Effector memory CD4-positive, alpha-beta T cell (primary cell): ENCODE data around the gene NUBPL.
"Not testable (repeated sequence)": the region's sequence is repeated elsewhere in the genome, so short reads cannot be mapped to it uniquely, and the experiment has no call there.

ENCODE experiments used
- DNase-seq, 3 donors: peaks; one replicate each; pipeline ENCODE4 v3.0.0-alpha.2; 2020
- H3K27ac ChIP-seq: 2 replicates; pipeline ENCODE4 v1.7.0; 2013; ENCODE audit warnings: mild to moderate bottlenecking, low read length, moderate library complexity; ENCODE audit not compliant: insufficient read depth, poor library complexity, severe bottlenecking
- H3K27me3 ChIP-seq: replicated peaks from 2 replicates; pipeline ENCODE4 v1.7.0; 2013; ENCODE audit warnings: mild to moderate bottlenecking, low read length; ENCODE audit not compliant: insufficient read depth, control insufficient read depth, poor library complexity, severe bottlenecking
- H3K36me3 ChIP-seq: 2 replicates; pipeline ENCODE4 v1.7.0; 2013; ENCODE audit warnings: mild to moderate bottlenecking, low read length, moderate library complexity; ENCODE audit not compliant: control insufficient read depth, insufficient read depth
- H3K4me1 ChIP-seq: 2 replicates; pipeline ENCODE4 v1.7.0; 2013; ENCODE audit warnings: low read length, mild to moderate bottlenecking; ENCODE audit not compliant: control insufficient read depth, insufficient read depth, poor library complexity, severe bottlenecking
- H3K4me3 ChIP-seq: 2 replicates; pipeline ENCODE4 v1.7.0; 2013; ENCODE audit warnings: low read length, low read depth, mild to moderate bottlenecking; ENCODE audit not compliant: insufficient read depth, poor library complexity, severe bottlenecking
- H3K9me3 ChIP-seq: 2 replicates; pipeline ENCODE4 v1.7.0; 2013; ENCODE audit warnings: mild to moderate bottlenecking, low read length, moderate library complexity; ENCODE audit not compliant: control insufficient read depth

Gene NUBPL

DNA sequence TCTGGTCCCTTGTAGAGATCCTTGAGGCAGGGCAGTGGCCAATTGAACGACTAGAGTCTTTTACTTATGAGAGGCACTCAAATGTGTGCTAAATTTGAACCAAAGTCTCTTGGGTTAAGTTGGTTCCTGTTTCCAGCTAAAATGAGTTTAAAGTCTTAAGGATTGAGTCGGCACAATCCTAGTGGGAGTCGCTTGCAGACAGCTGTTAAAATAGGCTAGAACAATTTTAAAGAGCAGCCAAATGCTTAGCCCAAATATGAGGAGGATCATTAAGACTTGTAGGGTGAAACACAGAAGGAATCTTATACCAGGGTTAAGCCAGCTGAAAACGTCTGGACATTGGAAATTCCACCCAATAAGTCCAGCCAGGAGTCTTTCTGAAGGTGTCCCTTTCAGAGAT lies 216.1 kb downstream of the NUBPL start:
- H3K36me3 ChIP-seq = no peaks in the 10 kb centered on the region
- no peaks in the 10 kb centered on the region for H3K27me3 ChIP-seq
- no peak overlapping the region for H3K27ac ChIP-seq
- no peak overlapping the region for H3K4me3 ChIP-seq
- no peaks in the 10 kb centered on the region for H3K9me3 ChIP-seq
- no peak for DNase-seq
- no peaks in the 10 kb centered on the region for H3K4me1 ChIP-seq

DNA sequence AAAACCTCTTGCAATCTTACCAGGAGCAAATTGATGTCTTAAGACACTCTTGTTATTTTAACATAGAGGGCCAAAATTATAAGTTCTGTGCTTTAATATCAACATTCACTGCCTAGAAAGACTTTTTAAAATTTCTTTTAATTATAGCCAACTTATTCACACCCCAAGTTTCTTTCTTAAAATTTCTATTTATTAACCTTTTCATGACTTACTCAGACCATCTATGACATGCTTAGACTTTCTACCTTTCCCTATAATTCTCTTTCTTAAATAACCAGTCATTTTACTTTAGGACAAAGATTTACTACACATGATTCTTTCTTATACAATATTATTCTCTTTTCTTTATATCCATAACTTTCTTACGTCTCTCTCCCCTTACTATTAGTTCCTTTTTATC lies 220.4 kb downstream of the NUBPL start:
- Histone ChIP-seq H3K4me3 (no peak overlapping the region), H3K4me1 (no peaks in the 10 kb centered on the region), H3K27ac (no peak overlapping the region), H3K27me3 (no peaks in the 10 kb centered on the region), H3K36me3 (no peaks in the 10 kb centered on the region), H3K9me3 (no peaks in the 10 kb centered on the region)
- DNase-seq = no peak

- H3K4me3 ChIP-seq = no peak overlapping the region
- no peaks in the 10 kb centered on the region for H3K9me3 ChIP-seq
- H3K27ac ChIP-seq = no peak overlapping the region
- no peaks in the 10 kb centered on the region for H3K36me3 ChIP-seq
- DNase-seq = no peak
- H3K4me1 ChIP-seq = no peaks in the 10 kb centered on the region
- H3K27me3 ChIP-seq = no peaks in the 10 kb centered on the region
Measured at GRCh38 chr14:31785574-31785973, 224.4 kb downstream of the NUBPL start.

DNA sequence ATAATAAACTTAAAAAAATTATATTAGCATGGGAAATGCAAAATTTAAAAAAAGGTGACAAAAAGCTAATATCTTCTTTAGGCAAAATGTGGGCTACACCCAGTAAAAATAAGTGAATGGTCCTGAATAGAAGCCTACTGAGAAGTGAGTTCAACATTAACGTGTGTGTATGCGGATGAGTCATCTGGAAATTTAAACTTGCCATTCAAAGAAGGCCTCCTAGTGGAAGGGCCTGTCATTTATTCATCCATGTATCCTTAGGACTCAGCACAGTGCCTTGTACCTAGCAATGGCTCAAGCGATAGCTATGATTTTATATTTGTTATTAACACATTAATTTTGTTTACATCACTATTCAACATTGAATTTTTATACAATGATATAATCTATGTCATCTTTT lies 226.2 kb downstream of the NUBPL start:
- Histone ChIP-seq H3K4me1 (no peaks in the 10 kb centered on the region), H3K9me3 (no peaks in the 10 kb centered on the region), H3K27me3 (no peaks in the 10 kb centered on the region), H3K27ac (no peak overlapping the region), H3K4me3 (no peak overlapping the region), H3K36me3 (no peaks in the 10 kb centered on the region)
- DNase-seq = no peak

GRCh38 chr14:31788340-31788739 lies 227.1 kb downstream of the NUBPL start:
- DNase-seq = no peak
- no peaks in the 10 kb centered on the region for H3K9me3 ChIP-seq
- no peak overlapping the region for H3K4me3 ChIP-seq
- H3K27ac ChIP-seq = no peak overlapping the region
- no peaks in the 10 kb centered on the region for H3K4me1 ChIP-seq
- no peaks in the 10 kb centered on the region for H3K36me3 ChIP-seq
- H3K27me3 ChIP-seq = no peaks in the 10 kb centered on the region

GRCh38 chr14:31792726-31793125 lies 231.5 kb downstream of the NUBPL start:
- DNase-seq = no peak
- no peaks in the 10 kb centered on the region for H3K4me1 ChIP-seq
- no peak overlapping the region for H3K27ac ChIP-seq
- H3K27me3 ChIP-seq = no peaks in the 10 kb centered on the region
- no peaks in the 10 kb centered on the region for H3K36me3 ChIP-seq
- no peak overlapping the region for H3K4me3 ChIP-seq
- H3K9me3 ChIP-seq = no peaks in the 10 kb centered on the region

DNA sequence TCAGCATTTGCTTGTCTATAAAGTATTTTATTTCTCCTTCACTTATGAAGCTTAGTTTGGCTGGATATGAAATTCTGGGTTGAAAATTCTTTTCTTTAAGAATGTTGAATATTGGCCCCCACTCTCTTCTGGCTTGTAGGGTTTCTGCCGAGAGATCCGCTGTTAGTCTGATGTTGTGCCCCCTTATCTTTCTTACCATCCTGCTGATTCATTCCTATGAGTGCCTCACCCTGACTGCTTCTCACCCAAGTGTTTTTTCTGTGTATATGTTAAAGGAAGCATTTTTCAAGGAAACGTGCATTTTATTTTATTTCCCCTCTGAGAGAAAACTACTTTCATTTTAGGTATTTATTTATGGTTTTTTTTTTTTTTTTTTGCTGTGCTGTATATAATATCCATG lies 236.7 kb downstream of the NUBPL start:
- not testable (repeated sequence) for H3K27me3 ChIP-seq, H3K4me1 ChIP-seq, H3K27ac ChIP-seq, DNase-seq, H3K9me3 ChIP-seq, H3K4me3 ChIP-seq, H3K36me3 ChIP-seq

GRCh38 chr14:31802838-31803237 lies 241.6 kb downstream of the NUBPL start:
- no peak overlapping the region for H3K4me3 ChIP-seq
- no peak for DNase-seq
- peaks cover 3% of the 10 kb centered on the region for H3K36me3 ChIP-seq
- no peak overlapping the region for H3K27ac ChIP-seq
- H3K9me3 ChIP-seq = no peaks in the 10 kb centered on the region
- H3K4me1 ChIP-seq = no peaks in the 10 kb centered on the region
- H3K27me3 ChIP-seq = no peaks in the 10 kb centered on the region

GRCh38 chr14:31806249-31806648 lies 245.0 kb downstream of the NUBPL start:
- Histone ChIP-seq H3K36me3 (no peaks in the 10 kb centered on the region), H3K9me3 (no peaks in the 10 kb centered on the region), H3K27ac (no peak overlapping the region), H3K4me1 (no peaks in the 10 kb centered on the region), H3K27me3 (no peaks in the 10 kb centered on the region), H3K4me3 (no peak overlapping the region)
- DNase-seq = no peak

DNA sequence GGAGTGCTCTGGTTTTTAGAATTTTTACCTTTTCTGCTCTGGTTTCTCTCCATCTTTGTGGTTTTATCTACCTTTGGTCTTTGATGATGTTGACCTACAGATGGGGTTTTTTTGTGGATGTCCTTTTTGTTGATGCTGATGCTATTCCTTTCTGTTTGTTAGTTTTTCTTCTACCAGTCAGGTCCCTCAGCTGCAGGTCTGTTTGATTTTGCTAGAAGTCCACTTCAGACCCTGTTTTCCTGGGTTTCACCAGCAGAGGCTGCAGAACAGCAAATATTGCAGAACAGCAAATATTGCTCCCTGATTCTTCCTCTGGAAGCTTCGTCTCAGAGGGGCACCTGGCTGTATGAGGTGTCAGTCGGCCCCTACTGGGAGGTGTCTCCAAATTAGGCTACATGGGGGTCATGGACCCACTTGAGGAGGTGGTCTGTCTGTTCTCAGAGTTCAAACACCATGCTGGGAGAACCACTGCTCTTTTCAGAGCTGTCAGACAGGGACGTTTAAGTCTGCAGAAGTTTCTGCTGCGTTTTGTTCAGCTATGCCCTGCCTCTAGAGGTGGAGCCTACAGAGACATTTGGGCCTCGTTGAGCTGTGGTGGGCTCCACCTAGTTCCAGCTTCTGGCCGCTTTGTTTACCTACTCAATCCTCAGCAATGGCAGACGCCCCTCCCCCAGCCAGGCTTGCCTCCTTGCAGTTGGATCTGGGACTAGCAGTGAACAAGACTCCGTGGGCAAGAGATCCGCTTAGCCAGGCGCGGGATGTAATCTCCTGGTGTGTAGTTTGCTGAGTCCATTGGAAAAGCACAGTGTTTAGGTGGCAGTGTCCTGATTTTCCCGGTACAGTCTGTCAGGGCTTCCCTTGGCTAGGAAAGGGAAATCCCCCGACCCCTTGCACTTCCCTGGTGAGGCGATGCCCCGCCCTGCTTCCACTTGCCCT lies 250.8 kb downstream of the NUBPL start:
- not testable (repeated sequence) for DNase-seq

More for the DNA sequence above, 250.8 kb downstream of the NUBPL start:
- not testable (repeated sequence) for H3K27ac ChIP-seq, H3K4me1 ChIP-seq, H3K9me3 ChIP-seq, H3K27me3 ChIP-seq, H3K36me3 ChIP-seq, H3K4me3 ChIP-seq
